Osteoblast (primary cell): ENCODE measurements around the gene IVL. TPM values are rescaled to one million over a fixed set of nuclear protein-coding genes. Genes with fewer than 3 reads are reported as not detected.
A peak's percentile ranks its signal among the peaks of the same experiment; 100 is the strongest.

Source experiments
- DNase-seq: peaks from one replicate; pipeline ENCODE4 v3.0.0; 2011; ENCODE audit warnings: low spot score, mixed read lengths; ENCODE audit not compliant: insufficient read length; ENCODE audit errors: missing footprints
- H2AFZ ChIP-seq: 2 replicates; pipeline ENCODE4 v1.6.0; 2011; ENCODE audit warnings: mild to moderate bottlenecking, low read length
- H3K27ac ChIP-seq: 2 replicates; pipeline ENCODE4 v1.5.1; 2011; ENCODE audit warnings: mild to moderate bottlenecking, low read depth, low read length, moderate library complexity
- H3K27me3 ChIP-seq: 2 replicates; pipeline ENCODE4 v1.6.0; 2012; ENCODE audit warnings: mild to moderate bottlenecking, control low read depth, inconsistent platforms, low read length, moderate library complexity; ENCODE audit not compliant: insufficient read depth
- H3K36me3 ChIP-seq: 2 replicates; pipeline ENCODE4 v1.5.1; 2011; ENCODE audit warnings: mild to moderate bottlenecking, low read length, control low read depth, moderate library complexity; ENCODE audit not compliant: insufficient read depth
- H3K4me1 ChIP-seq: 2 replicates; pipeline ENCODE4 v1.5.1; 2011; ENCODE audit warnings: mild to moderate bottlenecking, low read length, control low read depth, moderate library complexity; ENCODE audit not compliant: insufficient read depth
- H3K4me2 ChIP-seq: 2 replicates; pipeline ENCODE4 v1.6.0; 2011; ENCODE audit warnings: mild to moderate bottlenecking, low read length; ENCODE audit not compliant: insufficient read depth
- H3K4me3 ChIP-seq: fragments of 200-600 bp; sonication (generic); 3 replicates; pipeline ENCODE4 v1.5.1; 2012; ENCODE audit warnings: mild to moderate bottlenecking, low read length, inconsistent platforms; ENCODE audit not compliant: insufficient read depth
- H3K79me2 ChIP-seq: 2 replicates; pipeline ENCODE4 v1.6.0; 2012; ENCODE audit warnings: mild to moderate bottlenecking, low read length, control low read depth, inconsistent platforms; ENCODE audit not compliant: insufficient read depth
- H3K9me3 ChIP-seq: 2 replicates; pipeline ENCODE4 v1.5.1; 2011; ENCODE audit warnings: low read depth, low read length, control low read depth
- H4K20me1 ChIP-seq: 2 replicates; pipeline ENCODE4 v1.6.0; 2012; ENCODE audit warnings: mild to moderate bottlenecking, low read length, control low read depth; ENCODE audit not compliant: insufficient read depth
- CTCF ChIP-seq: IDR thresholded peaks from 2 replicates; pipeline ENCODE4 v1.5.1; 2011; ENCODE audit warnings: mild to moderate bottlenecking, low read depth, low read length, moderate library complexity; ENCODE audit errors: extremely low read depth
- total RNA-seq: library from RNA; depleted of rRNA; stranded (reverse); fragments of >200 nt; gene quantifications from 2 replicates; pipeline ENCODE4 v1.2.3, GENCODE V29; 2012

The IVL gene
- total RNA-seq, 1 donor: not detected

- H3K36me3 ChIP-seq: no peaks in the 10 kb centered on the region
- H3K27me3 ChIP-seq: no peaks in the 10 kb centered on the region
- DNase-seq: no peak
- H3K4me2 ChIP-seq: no peak overlapping the region
- no peaks in the 10 kb centered on the region for H4K20me1 ChIP-seq
- no peak overlapping the region for H3K4me3 ChIP-seq
- H3K27ac ChIP-seq: no peak overlapping the region
- no peaks in the 10 kb centered on the region for H3K9me3 ChIP-seq
- peaks cover 22% of the 10 kb centered on the region for H3K4me1 ChIP-seq
- no peak for TF ChIP-seq CTCF
- H2AFZ ChIP-seq: no peak overlapping the region
- no peaks in the 10 kb centered on the region for H3K79me2 ChIP-seq
These were observed 24.3 kb upstream of the IVL start for GRCh38 chr1:152884085-152884484.

GRCh38 chr1:152884506-152884905, 23.8 kb upstream of the IVL start:
- H3K79me2 ChIP-seq: no peaks in the 10 kb centered on the region
- DNase-seq: peak; percentile 58
- peak overlapping the region; percentile 52 for H3K4me2 ChIP-seq

GRCh38 chr1:152884966-152885624, 23.3 kb upstream of the IVL start:
- no peak overlapping the region for H2AFZ ChIP-seq
- H3K9me3 ChIP-seq: no peaks in the 10 kb centered on the region
- H3K4me2 ChIP-seq: peak overlapping the region; percentile 52

More at GRCh38 chr1:152884506-152884905, 23.8 kb upstream of the IVL start:
- H3K27me3 ChIP-seq: no peaks in the 10 kb centered on the region
- H3K4me3 ChIP-seq: no peak overlapping the region
- peaks cover 22% of the 10 kb centered on the region for H3K4me1 ChIP-seq
- H3K9me3 ChIP-seq: no peaks in the 10 kb centered on the region
- no peak overlapping the region for H2AFZ ChIP-seq
- H3K36me3 ChIP-seq: no peaks in the 10 kb centered on the region
- peak overlapping the region; percentile 8 for H3K27ac ChIP-seq
- no peaks in the 10 kb centered on the region for H4K20me1 ChIP-seq
- TF ChIP-seq CTCF: no peak

GRCh38 chr1:152886085-152886484, 22.3 kb upstream of the IVL start:
- no peak for DNase-seq
- H3K36me3 ChIP-seq: no peaks in the 10 kb centered on the region
- H3K79me2 ChIP-seq: no peaks in the 10 kb centered on the region
- H3K4me1 ChIP-seq: peaks cover 22% of the 10 kb centered on the region
- H3K4me2 ChIP-seq: peak overlapping the region; percentile 13
- H4K20me1 ChIP-seq: no peaks in the 10 kb centered on the region
- no peaks in the 10 kb centered on the region for H3K9me3 ChIP-seq
- H2AFZ ChIP-seq: no peak overlapping the region
- TF ChIP-seq CTCF: no peak
- H3K27me3 ChIP-seq: no peaks in the 10 kb centered on the region
- no peak overlapping the region for H3K4me3 ChIP-seq
- H3K27ac ChIP-seq: no peak overlapping the region

More at GRCh38 chr1:152884966-152885624, 23.3 kb upstream of the IVL start:
- TF ChIP-seq CTCF: no peak
- Histone ChIP-seq H3K27me3 (no peaks in the 10 kb centered on the region), H3K4me3 (no peak overlapping the region), H3K79me2 (no peaks in the 10 kb centered on the region), H3K27ac (peak overlapping the region; percentile 30), H3K36me3 (no peaks in the 10 kb centered on the region), H3K4me1 (peaks cover 22% of the 10 kb centered on the region), H4K20me1 (no peaks in the 10 kb centered on the region)
- peak; percentile 52 for DNase-seq
